Kidney epithelial cell (primary cell): ENCODE results near the gene DDX3Y. TPM values are rescaled to one million over a fixed set of nuclear protein-coding genes. Genes with fewer than 3 reads are reported as not detected.

Source experiments
- DNase-seq: peaks from one replicate; pipeline ENCODE4 v3.0.0-alpha.2; 2010; ENCODE audit warnings: low read depth
- H3K27me3 ChIP-seq: 2 replicates; pipeline ENCODE4 v1.6.0; 2011; ENCODE audit warnings: low read length; ENCODE audit not compliant: control insufficient read depth, insufficient read depth
- H3K36me3 ChIP-seq: 2 replicates; pipeline ENCODE4 v1.5.1; 2011; ENCODE audit warnings: low read length; ENCODE audit not compliant: control insufficient read depth, insufficient read depth
- H3K4me3 ChIP-seq: 2 replicates; pipeline ENCODE4 v1.5.1; 2011; ENCODE audit warnings: low read depth, mild to moderate bottlenecking, control low read depth, low read length
- CTCF ChIP-seq: IDR thresholded peaks from 2 replicates; pipeline ENCODE4 v1.5.1; 2011; ENCODE audit warnings: mild to moderate bottlenecking, moderate library complexity, low read length, control low read depth, inconsistent platforms; ENCODE audit not compliant: insufficient read depth, poor library complexity, severe bottlenecking
- total RNA-seq: library from RNA; depleted of rRNA; stranded (reverse); fragments of >200 nt; gene quantifications from 2 replicates; pipeline ENCODE4 v1.2.3, GENCODE V29; 2015

DDX3Y gene
- total RNA-seq = 30.4 and 35.7 TPM in 2 replicates

GRCh38 chrY:12904618-12905516 lies at the start of gene DDX3Y:
TSS of gene DDX3Y (plus strand) at chrY:12904868. CDS start at chrY:12904937, 69 bp downstream.
- Histone ChIP-seq H3K27me3 (no peaks in the 10 kb centered on the region), H3K36me3 (no peaks in the 10 kb centered on the region), H3K4me3 (no peak within 1 kb of the TSS)
- no peak for DNase-seq
- no peak for TF ChIP-seq CTCF

GRCh38 chrY:12855791-12856275 lies 48.8 kb upstream of the DDX3Y start:
- no peak for DNase-seq
- TF ChIP-seq CTCF = no peak
- Histone ChIP-seq H3K27me3 (no peaks in the 10 kb centered on the region), H3K36me3 (no peaks in the 10 kb centered on the region), H3K4me3 (no peak overlapping the region)

GRCh38 chrY:12867960-12868359 lies 36.7 kb upstream of the DDX3Y start:
- no peak for TF ChIP-seq CTCF
- DNase-seq = no peak
- no peaks in the 10 kb centered on the region for H3K27me3 ChIP-seq
- no peaks in the 10 kb centered on the region for H3K36me3 ChIP-seq
- no peak overlapping the region for H3K4me3 ChIP-seq

- no peak for TF ChIP-seq CTCF
- H3K4me3 ChIP-seq = no peak overlapping the region
- no peak for DNase-seq
- H3K36me3 ChIP-seq = no peaks in the 10 kb centered on the region
- H3K27me3 ChIP-seq = no peaks in the 10 kb centered on the region
Measured at GRCh38 chrY:12896973-12897372, 7.7 kb upstream of the DDX3Y start.

GRCh38 chrY:12898604-12899003 lies 6.1 kb upstream of the DDX3Y start:
- DNase-seq = no peak
- Histone ChIP-seq H3K36me3 (no peaks in the 10 kb centered on the region), H3K4me3 (no peak overlapping the region), H3K27me3 (no peaks in the 10 kb centered on the region)
- TF ChIP-seq CTCF = no peak

GRCh38 chrY:12905517-12905872 lies 827 bp downstream of the DDX3Y start:
- H3K4me3 ChIP-seq = no peak overlapping the region
- no peak for TF ChIP-seq CTCF
- no peaks in the 10 kb centered on the region for H3K27me3 ChIP-seq
- H3K36me3 ChIP-seq = no peaks in the 10 kb centered on the region
- DNase-seq = no peak
